HG02763 (cell line): ENCODE data around the gene RELN.

Experiments
- ATAC-seq: cut with Tn5 transposase; IDR thresholded peaks from one replicate; pipeline ENCODE4 v1.9.1; 2021; ENCODE audit warnings: mild to moderate bottlenecking, moderate library complexity; ENCODE audit not compliant: unreplicated experiment

The RELN gene

DNA sequence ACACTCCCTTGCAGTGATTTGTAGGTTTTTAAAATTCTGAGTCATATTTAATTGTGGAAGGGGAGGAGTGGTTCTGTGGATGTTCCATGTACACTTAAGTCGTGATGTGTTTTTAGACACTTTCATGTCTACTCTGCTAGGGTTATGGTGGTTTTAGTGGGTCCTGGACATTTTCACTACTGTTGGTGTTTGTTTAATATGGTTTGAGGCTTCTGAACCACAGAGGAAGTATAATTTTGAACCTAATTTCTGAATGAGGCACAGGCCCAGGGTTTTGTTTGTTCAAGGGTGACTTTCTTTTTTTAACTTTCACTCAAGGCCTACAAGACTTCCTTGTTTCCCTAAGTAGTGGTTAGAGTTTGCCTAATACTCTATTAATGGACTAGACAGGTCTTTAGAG lies 556.7 kb downstream of the RELN start:
- no peak for ATAC-seq

DNA sequence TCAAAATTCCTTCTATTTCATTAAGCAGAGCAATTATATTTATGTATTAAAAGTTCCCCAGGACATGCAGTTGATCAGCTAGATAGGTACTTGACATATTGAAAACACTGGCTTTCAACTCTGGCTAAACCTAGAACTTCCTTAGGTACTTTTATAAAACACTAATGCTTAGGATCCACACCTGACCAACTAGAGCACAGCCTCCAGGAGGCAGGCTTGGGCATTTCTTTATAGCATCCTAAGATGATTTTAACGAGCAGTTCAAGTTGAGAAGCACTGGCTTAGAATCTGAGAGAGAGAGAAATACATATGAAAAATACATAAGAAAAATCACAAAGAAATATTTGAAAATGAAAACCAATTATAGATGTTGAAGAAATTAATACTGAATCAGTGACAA lies 564.3 kb downstream of the RELN start:
- ATAC-seq, result no peak

- ATAC-seq, result no peak
Measured at GRCh38 chr7:103423467-103424179, 565.8 kb downstream of the RELN start.
